ENCODE results near the gene ZFP1. TPM values are rescaled to one million over a fixed set of nuclear protein-coding genes. Genes with fewer than 3 reads are reported as not detected.
"Not testable (repeated sequence)": the region's sequence is repeated elsewhere in the genome, so short reads cannot be mapped to it uniquely, and the experiment has no call there.

The ZFP1 gene
- total and polyA plus RNA-seq, 12 donors, result 3.0 to 11.5 (median 6.9) TPM

GRCh38 chr16:75120253-75120652 is 28.1 kb upstream of the ZFP1 start:
- no peaks in the 10 kb centered on the region for H3K27me3 ChIP-seq
- H3K27ac ChIP-seq, result no peak overlapping the region
- no peak for TF ChIP-seq CTCF (IDR thresholded peaks at IDR 0.05)
- DNase-seq, result no peak
- H3K4me1 ChIP-seq, result peaks cover 0 to 19% (median 5%) of the 10 kb centered on the region in 9 donors
- H3K36me3 ChIP-seq, result no peaks in the 10 kb centered on the region
- 79 to 80% methylated on average over 4 of the region's 4 CpGs for WGBS, 2 donors
- peaks cover 0 to 28% (median 17%) of the 10 kb centered on the region in 11 donors for H3K9me3 ChIP-seq
- intact Hi-C loops (cut with DNase I), result no loop called here
- no peak for ATAC-seq
- H3K4me3 ChIP-seq, result no peak overlapping the region

- no peaks in the 10 kb centered on the region for H3K27me3 ChIP-seq
- TF ChIP-seq CTCF (IDR thresholded peaks at IDR 0.05), result no peak
- DNase-seq (no peak), ATAC-seq (no peak)
- no peak overlapping the region for H3K27ac ChIP-seq
- intact Hi-C loops (cut with DNase I), result no loop called here
- WGBS, 2 donors, result 96 to 97% methylated on average over 6 of the region's 6 CpGs
- H3K4me1 ChIP-seq, result peaks cover 0 to 1% (median 0%) of the 10 kb centered on the region in 9 donors
- no peaks in the 10 kb centered on the region for H3K36me3 ChIP-seq
- H3K9me3 ChIP-seq, result peaks cover 0 to 31% (median 17%) of the 10 kb centered on the region in 11 donors
- no peak overlapping the region for H3K4me3 ChIP-seq
These were observed 26.3 kb upstream of the ZFP1 start for GRCh38 chr16:75121949-75122568.

GRCh38 chr16:75122609-75123008 is 25.7 kb upstream of the ZFP1 start:
- intact Hi-C loops (cut with DNase I), result no loop called here
- no peak overlapping the region for H3K4me3 ChIP-seq
- H3K9me3 ChIP-seq, result peaks cover 0 to 36% (median 17%) of the 10 kb centered on the region in 11 donors
- no peaks in the 10 kb centered on the region for H3K27me3 ChIP-seq
- WGBS, 2 donors, result 89 to 94% methylated on average over 1 of the region's 1 CpG
- no peak for TF ChIP-seq CTCF (IDR thresholded peaks at IDR 0.05)
- no peak overlapping the region for H3K27ac ChIP-seq
- H3K4me1 ChIP-seq, result no peaks in the 10 kb centered on the region
- H3K36me3 ChIP-seq, result no peaks in the 10 kb centered on the region
- ATAC-seq, result no peak
- DNase-seq, result no peak

- H3K9me3 ChIP-seq, result peaks cover 0 to 19% (median 5%) of the 10 kb centered on the region in 11 donors
- no peak overlapping the region for H3K4me3 ChIP-seq
- ATAC-seq (no peak), DNase-seq (no peak)
- no peak for TF ChIP-seq CTCF (IDR thresholded peaks at IDR 0.05)
- no peaks in the 10 kb centered on the region for H3K36me3 ChIP-seq
- H3K27me3 ChIP-seq, result peaks cover 0 to 9% (median 0%) of the 10 kb centered on the region in 7 donors
- no peaks in the 10 kb centered on the region for H3K4me1 ChIP-seq
- no peak overlapping the region for H3K27ac ChIP-seq
- WGBS, 2 donors, result 69 to 77% methylated on average over 4 of the region's 4 CpGs
- intact Hi-C loops (cut with DNase I), result no loop called here
These were observed 20.5 kb upstream of the ZFP1 start for GRCh38 chr16:75127713-75128415.

GRCh38 chr16:75129421-75130149 is 18.7 kb upstream of the ZFP1 start:
- not testable (repeated sequence) for H3K4me1 ChIP-seq, DNase-seq, H3K27ac ChIP-seq, ATAC-seq, H3K27me3 ChIP-seq, H3K4me3 ChIP-seq, H3K36me3 ChIP-seq
- intact Hi-C loops (cut with DNase I), result loop anchor here in 2 of 10 donors (5.0 to 10.0 kb wide), 2 partner anchors 422 to 425 kb away; partner anchors contain the start of gene MLKL (in 1 of the 2)
- H3K9me3 ChIP-seq, result peaks cover 0 to 17% (median 5%) of the 10 kb centered on the region in 11 donors
- WGBS, 2 donors, result 82 to 83% methylated on average over 5 of the region's 5 CpGs

All from heart right ventricle (tissue), 16 donors.